GM18505 (cell line): Measurements from ENCODE around the gene PHF21A.
A peak's percentile ranks its signal among the peaks of the same experiment; 100 is the strongest.

Source experiments
- ATAC-seq: cut with Tn5 transposase; IDR thresholded peaks from one replicate; pipeline ENCODE4 v1.9.1; 2021; ENCODE audit not compliant: unreplicated experiment
- POLR2A ChIP-seq: IDR thresholded peaks from 4 replicates; pipeline ENCODE4 v1.6.1; 2011; ENCODE audit warnings: borderline replicate concordance; ENCODE audit not compliant: insufficient read depth, insufficient read length; ENCODE audit errors: extremely low read depth

The PHF21A gene

DNA sequence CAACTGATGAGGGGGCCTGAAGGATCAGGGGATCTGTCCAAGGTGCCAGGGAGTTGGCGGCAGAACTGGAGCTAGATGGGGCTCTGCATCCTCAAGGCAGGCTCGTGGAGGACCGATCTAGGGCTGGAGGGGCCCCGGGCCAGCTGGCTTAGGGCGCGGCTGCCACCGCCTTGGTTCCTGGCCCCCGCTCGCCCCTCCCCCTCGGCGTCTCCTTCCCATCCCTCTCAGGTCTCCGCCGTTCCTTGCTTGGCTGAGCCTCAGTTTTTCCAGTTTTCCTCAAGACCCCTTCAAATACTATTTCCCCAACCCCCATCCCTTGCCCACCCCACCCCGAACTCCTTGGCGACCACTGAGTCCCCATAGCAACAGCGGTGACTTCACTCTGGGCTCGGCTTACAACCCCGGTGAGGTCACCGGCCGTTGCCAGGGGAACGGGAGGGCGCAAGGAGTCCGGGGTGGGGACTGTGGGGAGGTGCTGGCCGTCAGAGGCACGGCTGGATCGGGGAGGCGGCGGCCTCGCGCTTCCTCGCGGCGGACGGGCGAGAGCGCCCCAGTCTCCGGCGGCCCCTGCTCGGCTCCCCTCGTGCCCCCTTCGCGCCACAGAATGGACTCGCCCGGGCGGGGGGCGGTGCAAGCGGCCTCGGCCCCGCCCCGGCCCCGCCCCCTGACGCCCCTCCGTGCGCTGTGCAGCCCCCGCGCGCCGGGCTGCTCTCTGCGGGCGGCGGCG lies 221.6 kb downstream of the PHF21A start:
- no peak for TF ChIP-seq POLR2A
- ATAC-seq: peak; percentile 69

GRCh38 chr11:45899086-45899447 lies 222.2 kb downstream of the PHF21A start:
- TF ChIP-seq POLR2A: no peak
- ATAC-seq: no peak

- ATAC-seq: no peak
- no peak for TF ChIP-seq POLR2A
These were observed 223.7 kb downstream of the PHF21A start for GRCh38 chr11:45897556-45897955.

GRCh38 chr11:45896422-45896984 lies 224.8 kb downstream of the PHF21A start:
- no peak for TF ChIP-seq POLR2A

GRCh38 chr11:45895553-45896259 lies 225.5 kb downstream of the PHF21A start:
- TF ChIP-seq POLR2A: no peak
- ATAC-seq: no peak

More at GRCh38 chr11:45896422-45896984, 224.8 kb downstream of the PHF21A start:
- ATAC-seq: no peak

- TF ChIP-seq POLR2A: no peak
- no peak for ATAC-seq
These were observed 226.6 kb downstream of the PHF21A start for GRCh38 chr11:45894555-45895247.

GRCh38 chr11:45892856-45893255 lies 228.4 kb downstream of the PHF21A start:
- ATAC-seq: no peak
- no peak for TF ChIP-seq POLR2A

DNA sequence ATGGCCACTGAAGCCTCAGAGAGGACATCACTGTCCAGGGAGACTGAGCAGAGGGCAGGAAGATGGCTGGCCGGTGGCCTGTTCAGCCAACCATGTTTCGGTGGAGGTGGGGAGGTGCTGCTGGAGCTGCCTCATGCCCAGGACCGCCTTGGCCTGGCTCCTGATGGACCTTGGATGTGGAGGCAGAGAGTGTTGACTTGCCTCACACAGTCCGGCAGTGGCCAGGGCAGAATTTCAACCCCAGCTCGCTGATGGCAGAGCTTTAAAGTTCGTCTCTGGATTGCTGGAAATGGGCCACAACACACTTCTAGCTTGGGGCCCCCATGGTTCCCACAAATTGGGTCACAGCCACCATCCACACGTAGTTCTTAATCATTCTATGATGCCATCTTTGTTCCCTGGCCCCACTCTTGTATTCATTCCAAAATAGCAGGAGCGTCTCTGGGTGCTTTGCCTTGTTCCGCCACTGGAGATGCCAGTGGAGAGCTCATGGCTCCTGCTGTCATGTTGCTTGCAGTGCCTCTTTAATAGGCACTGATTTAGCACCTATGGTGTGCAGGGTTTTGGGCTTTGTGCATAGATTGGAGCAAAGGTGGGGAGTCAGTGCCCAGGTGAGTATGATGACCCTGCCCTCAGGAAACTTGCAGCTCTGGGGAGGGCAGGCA lies 230.2 kb downstream of the PHF21A start:
- no peak for ATAC-seq
- no peak for TF ChIP-seq POLR2A

DNA sequence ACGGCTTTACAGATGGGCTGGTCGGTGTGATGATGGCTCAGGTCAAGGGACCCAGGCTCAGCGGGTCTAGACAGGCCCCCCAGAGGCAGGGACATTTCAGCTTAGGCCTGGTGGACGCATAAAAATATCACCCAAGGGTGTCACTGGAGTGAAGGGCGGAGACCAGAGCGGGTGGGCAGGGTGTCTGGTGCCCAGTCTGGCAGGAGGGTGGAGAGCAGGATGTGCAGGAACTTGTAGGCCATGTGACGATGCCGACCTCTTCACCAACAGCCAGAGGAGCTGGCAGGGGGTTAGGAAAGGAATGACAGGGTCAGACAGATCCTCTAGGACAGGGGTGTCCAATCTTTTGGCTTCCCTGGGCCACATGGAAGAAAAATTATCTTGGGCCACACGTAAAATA lies 231.3 kb downstream of the PHF21A start:
- no peak for ATAC-seq
- TF ChIP-seq POLR2A: no peak

DNA sequence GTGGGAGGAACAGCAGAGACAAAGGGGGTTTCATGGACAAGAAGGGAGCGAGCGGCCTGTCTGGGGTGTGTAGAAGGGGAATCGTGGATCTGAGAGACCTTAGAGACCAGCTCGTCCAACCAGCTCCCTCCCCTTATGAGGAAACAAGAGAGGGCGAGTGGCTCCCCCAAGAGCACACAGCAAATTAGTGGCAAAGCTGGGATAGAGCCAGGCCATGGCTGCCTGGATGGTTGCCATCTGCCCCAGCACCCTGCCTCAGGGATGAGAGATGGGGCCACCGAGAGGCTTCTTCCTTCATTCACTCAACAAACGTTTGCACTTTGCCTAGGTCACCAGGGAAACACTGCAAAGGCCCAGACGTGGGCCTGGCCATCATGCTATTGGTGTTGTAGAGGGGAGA lies 231.7 kb downstream of the PHF21A start:
- no peak for TF ChIP-seq POLR2A
- no peak for ATAC-seq

DNA sequence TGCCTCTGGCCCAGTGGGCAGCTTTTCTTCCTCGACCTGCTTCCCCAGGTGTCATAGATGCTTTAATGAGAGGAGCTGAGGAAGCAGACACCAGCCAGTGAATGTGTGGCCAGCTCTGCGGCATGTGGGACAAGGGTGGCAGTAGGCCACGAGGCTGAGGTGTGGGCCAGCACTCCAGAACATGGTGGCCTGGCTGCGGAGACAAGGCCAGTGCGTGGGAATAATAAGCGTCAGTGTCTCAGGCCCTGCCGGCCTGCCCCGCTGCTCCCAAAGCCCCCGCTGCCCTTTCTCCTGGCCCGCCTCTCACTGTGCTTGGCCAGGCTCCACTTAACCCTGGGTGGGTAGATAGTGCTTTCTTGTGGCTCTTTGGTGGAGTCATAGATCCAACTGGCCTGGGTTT lies 233.7 kb downstream of the PHF21A start:
- TF ChIP-seq POLR2A: no peak
- ATAC-seq: no peak

- no peak for ATAC-seq
- TF ChIP-seq POLR2A: no peak
These were observed 234.3 kb downstream of the PHF21A start for GRCh38 chr11:45886816-45887520.

DNA sequence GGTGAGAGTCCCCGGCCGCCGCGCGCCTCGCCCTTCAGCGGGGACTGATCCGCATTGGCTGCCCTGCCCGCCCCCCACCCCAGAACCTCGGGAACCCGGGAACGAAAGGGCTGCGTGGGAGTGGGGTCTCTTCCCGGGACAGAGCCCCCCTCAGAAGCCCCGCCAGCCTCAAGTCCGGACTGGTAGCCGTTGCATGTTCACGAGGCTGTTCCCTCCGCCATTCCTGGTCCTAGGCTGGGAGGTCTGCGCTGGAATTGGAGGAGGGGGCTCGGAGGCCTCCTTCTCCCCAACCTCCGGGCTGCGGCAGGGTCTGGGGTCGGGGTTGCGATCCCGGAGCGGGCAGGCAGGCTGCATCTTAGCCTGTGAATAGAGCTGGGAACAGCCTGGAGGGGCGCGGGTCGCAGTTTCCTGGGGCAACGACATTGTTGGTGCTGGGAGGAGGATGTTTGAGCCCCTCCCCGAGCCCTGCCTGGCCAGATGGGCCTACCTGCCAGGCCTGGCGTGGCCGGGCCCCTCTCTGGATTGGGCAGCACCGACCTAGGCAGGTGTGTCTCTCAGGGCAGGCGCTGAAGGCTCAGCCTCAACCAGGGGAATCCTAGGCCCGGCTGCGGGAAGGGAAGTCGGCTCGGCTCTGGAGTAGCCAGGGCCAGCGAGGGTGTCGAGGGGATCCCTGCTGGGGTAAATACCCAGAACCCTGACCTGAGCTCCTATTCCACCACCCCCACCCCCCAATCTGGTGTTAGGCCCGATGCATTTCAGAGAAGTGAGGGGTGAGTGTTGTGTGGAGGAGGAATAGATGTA lies 235.1 kb downstream of the PHF21A start:
- no peak for ATAC-seq
- TF ChIP-seq POLR2A: no peak
